DOHH2 (cell line): ENCODE measurements around the gene FAM114A2.

ENCODE experiments used
- H3F3A ChIP-seq: fragments of 200-600 bp; sonication (generic), shearing (Covaris generic); 2 replicates; pipeline ENCODE4 v1.6.0; 2016; ENCODE audit warnings: antibody characterized with exemption, mild to moderate bottlenecking; ENCODE audit not compliant: control insufficient read depth, insufficient read depth
- H3K27ac ChIP-seq: fragments of 200-600 bp; sonication (generic); 2 replicates; pipeline ENCODE4 v1.5.1; 2014; ENCODE audit warnings: low read depth, mild to moderate bottlenecking, low read length, moderate library complexity
- H3K27me3 ChIP-seq: fragments of 200-600 bp; sonication (generic); 2 replicates; pipeline ENCODE4 v1.6.1; 2014; ENCODE audit warnings: mild to moderate bottlenecking, low read length, mixed read lengths; ENCODE audit not compliant: control insufficient read depth
- H3K36me3 ChIP-seq: fragments of 200-600 bp; sonication (generic); 2 replicates; pipeline ENCODE4 v1.6.1; 2014; ENCODE audit warnings: mild to moderate bottlenecking, low read length, moderate library complexity, mixed read lengths; ENCODE audit not compliant: control insufficient read depth
- H3K4me1 ChIP-seq: fragments of 200-600 bp; sonication (generic); 2 replicates; pipeline ENCODE4 v1.6.1; 2014; ENCODE audit warnings: mild to moderate bottlenecking, low read length, mixed read lengths; ENCODE audit not compliant: control insufficient read depth
- H3K4me2 ChIP-seq: fragments of 200-600 bp; sonication (generic); 2 replicates; pipeline ENCODE4 v1.6.0; 2014; ENCODE audit warnings: mild to moderate bottlenecking, low read length, moderate library complexity
- H3K4me3 ChIP-seq: fragments of 200-600 bp; sonication (generic); 2 replicates; pipeline ENCODE4 v1.5.1; 2014; ENCODE audit warnings: mild to moderate bottlenecking, low read length, mixed read lengths
- H3K79me2 ChIP-seq: fragments of 200-600 bp; sonication (generic); 2 replicates; pipeline ENCODE4 v1.6.1; 2014; ENCODE audit warnings: mild to moderate bottlenecking, low read length, mixed read lengths; ENCODE audit not compliant: control insufficient read depth
- H3K9me2 ChIP-seq: fragments of 200-600 bp; sonication (generic); replicated peaks from 2 replicates; pipeline ENCODE4 v1.6.1; 2014; ENCODE audit warnings: mild to moderate bottlenecking, low read length, mixed read lengths; ENCODE audit not compliant: control insufficient read depth
- H3K9me3 ChIP-seq: fragments of 200-600 bp; sonication (generic); 2 replicates; pipeline ENCODE4 v1.6.1; 2014; ENCODE audit warnings: antibody characterized with exemption, low read length, mixed read lengths; ENCODE audit not compliant: control insufficient read depth, insufficient read depth
- H4K20me1 ChIP-seq: fragments of 200-600 bp; sonication (generic); 2 replicates; pipeline ENCODE4 v1.6.0; 2014; ENCODE audit warnings: low read depth, mild to moderate bottlenecking, antibody characterized with exemption, low read length, moderate library complexity; ENCODE audit not compliant: control insufficient read depth, insufficient read depth
- EZH2phosphoT487 ChIP-seq: fragments of 200-600 bp; sonication (generic); IDR thresholded peaks from 2 replicates; pipeline ENCODE4 v1.6.1; 2017; ENCODE audit warnings: borderline replicate concordance, mild to moderate bottlenecking, antibody characterized with exemption, low read length, moderate library complexity, mixed read lengths
- TF ChIP-seq, protein P1 (sequence below): fragments of 200-600 bp; sonication (generic); IDR thresholded peaks from one replicate; pipeline ENCODE4 v1.5.1; 2014; ENCODE audit warnings: antibody characterized with exemption, mild to moderate bottlenecking, low read depth, low read length; ENCODE audit not compliant: poor library complexity, severe bottlenecking

Gene FAM114A2

DNA sequence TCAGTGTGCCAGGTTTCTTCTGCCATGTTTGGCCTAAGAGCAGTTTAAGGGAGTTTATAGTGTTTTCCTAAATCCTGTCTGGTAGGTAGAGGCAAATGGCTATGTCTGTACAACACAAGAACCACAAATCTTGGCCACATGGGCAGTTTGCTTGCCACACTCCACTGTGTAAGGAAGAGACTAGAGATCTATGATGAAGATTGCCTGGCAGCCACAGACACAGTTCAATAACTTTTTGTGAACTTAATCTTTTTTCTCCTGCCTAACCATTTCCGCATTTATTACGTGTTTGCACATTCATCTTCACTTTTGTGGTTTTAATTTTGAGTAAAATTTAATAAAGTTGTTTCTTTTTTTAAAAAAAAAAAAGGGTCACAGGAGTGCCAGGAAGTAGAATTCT is 5.9 kb upstream of the FAM114A2 start:
- H3K27me3 ChIP-seq: no peaks in the 10 kb centered on the region
- no peaks in the 10 kb centered on the region for H3F3A ChIP-seq
- no peaks in the 10 kb centered on the region for H3K9me3 ChIP-seq
- peaks cover 21% of the 10 kb centered on the region for H3K4me1 ChIP-seq
- no peak overlapping the region for H3K4me2 ChIP-seq
- peaks cover 24% of the 10 kb centered on the region for H3K36me3 ChIP-seq
- no peaks in the 10 kb centered on the region for H3K9me2 ChIP-seq
- H3K79me2 ChIP-seq: peaks cover 59% of the 10 kb centered on the region
- peaks cover 3% of the 10 kb centered on the region; the same call in 1 of the 2 replicates for H4K20me1 ChIP-seq
- TF ChIP-seq EZH2phosphoT487: no peak
- TF ChIP-seq, protein P1, sequence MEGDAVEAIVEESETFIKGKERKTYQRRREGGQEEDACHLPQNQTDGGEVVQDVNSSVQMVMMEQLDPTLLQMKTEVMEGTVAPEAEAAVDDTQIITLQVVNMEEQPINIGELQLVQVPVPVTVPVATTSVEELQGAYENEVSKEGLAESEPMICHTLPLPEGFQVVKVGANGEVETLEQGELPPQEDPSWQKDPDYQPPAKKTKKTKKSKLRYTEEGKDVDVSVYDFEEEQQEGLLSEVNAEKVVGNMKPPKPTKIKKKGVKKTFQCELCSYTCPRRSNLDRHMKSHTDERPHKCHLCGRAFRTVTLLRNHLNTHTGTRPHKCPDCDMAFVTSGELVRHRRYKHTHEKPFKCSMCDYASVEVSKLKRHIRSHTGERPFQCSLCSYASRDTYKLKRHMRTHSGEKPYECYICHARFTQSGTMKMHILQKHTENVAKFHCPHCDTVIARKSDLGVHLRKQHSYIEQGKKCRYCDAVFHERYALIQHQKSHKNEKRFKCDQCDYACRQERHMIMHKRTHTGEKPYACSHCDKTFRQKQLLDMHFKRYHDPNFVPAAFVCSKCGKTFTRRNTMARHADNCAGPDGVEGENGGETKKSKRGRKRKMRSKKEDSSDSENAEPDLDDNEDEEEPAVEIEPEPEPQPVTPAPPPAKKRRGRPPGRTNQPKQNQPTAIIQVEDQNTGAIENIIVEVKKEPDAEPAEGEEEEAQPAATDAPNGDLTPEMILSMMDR: no peak
- no peak overlapping the region for H3K4me3 ChIP-seq
- H3K27ac ChIP-seq: no peak overlapping the region

DNA sequence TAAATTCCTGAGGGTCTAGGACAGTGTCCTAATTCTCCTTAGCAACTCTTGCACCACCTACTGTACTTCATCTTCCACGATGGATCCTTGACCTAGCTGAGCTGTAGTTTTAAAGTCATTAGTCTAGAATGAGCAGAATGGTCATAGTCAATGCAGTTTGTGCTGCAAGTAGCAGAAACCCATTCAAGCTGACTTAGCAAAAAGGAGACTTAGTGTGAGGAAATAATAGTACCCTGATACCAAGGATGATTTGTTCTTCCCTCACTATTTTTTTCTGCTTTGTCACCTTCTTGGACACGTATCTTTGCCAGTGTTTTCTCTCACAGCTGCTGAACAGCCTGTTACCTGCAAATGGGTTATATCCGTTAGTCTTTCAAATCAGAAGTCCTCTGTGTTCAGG is 5.4 kb upstream of the FAM114A2 start:
- H3K9me3 ChIP-seq: no peaks in the 10 kb centered on the region
- TF ChIP-seq, protein P1: no peak
- TF ChIP-seq EZH2phosphoT487: no peak
- no peak overlapping the region for H3K27ac ChIP-seq
- H3K27me3 ChIP-seq: no peaks in the 10 kb centered on the region
- peaks cover 64% of the 10 kb centered on the region for H3K79me2 ChIP-seq
- no peaks in the 10 kb centered on the region for H3K9me2 ChIP-seq
- no peaks in the 10 kb centered on the region for H3F3A ChIP-seq
- H3K4me2 ChIP-seq: no peak overlapping the region
- peaks cover 3% of the 10 kb centered on the region; the same call in 1 of the 2 replicates for H4K20me1 ChIP-seq
- H3K36me3 ChIP-seq: peaks cover 23% of the 10 kb centered on the region
- H3K4me1 ChIP-seq: peaks cover 23% of the 10 kb centered on the region
- H3K4me3 ChIP-seq: no peak overlapping the region

DNA sequence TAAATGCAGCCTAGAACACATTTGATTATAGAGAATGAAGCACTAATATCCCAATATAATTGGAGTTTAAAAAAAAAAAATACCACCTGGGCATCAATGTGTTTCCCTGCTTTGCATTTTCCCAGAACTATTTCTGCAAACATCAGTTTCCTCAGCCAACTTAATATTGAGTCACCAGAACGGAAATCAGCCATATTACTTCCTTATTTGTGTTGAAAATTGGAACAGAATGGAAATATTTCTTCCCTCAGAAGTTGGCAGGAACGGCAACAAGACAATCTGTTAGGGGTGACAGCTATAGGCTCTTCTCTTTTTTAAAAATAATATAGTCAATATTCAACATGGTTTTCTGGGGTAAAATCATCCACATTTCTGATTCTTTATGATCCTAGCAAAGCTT is 4.1 kb upstream of the FAM114A2 start:
- TF ChIP-seq EZH2phosphoT487: no peak
- TF ChIP-seq, protein P1: no peak
- peaks cover 68% of the 10 kb centered on the region for H3K79me2 ChIP-seq
- peaks cover 5% of the 10 kb centered on the region; the same call in 1 of the 2 replicates for H3F3A ChIP-seq
- no peaks in the 10 kb centered on the region for H3K27me3 ChIP-seq
- no peak overlapping the region for H3K4me3 ChIP-seq
- H3K9me3 ChIP-seq: no peaks in the 10 kb centered on the region
- peaks cover 23% of the 10 kb centered on the region for H3K4me1 ChIP-seq
- H3K27ac ChIP-seq: no peak overlapping the region
- no peaks in the 10 kb centered on the region for H3K9me2 ChIP-seq
- peaks cover 24% of the 10 kb centered on the region for H3K36me3 ChIP-seq
- H3K4me2 ChIP-seq: no peak overlapping the region
- H4K20me1 ChIP-seq: peaks cover 3% of the 10 kb centered on the region; the same call in 1 of the 2 replicates

DNA sequence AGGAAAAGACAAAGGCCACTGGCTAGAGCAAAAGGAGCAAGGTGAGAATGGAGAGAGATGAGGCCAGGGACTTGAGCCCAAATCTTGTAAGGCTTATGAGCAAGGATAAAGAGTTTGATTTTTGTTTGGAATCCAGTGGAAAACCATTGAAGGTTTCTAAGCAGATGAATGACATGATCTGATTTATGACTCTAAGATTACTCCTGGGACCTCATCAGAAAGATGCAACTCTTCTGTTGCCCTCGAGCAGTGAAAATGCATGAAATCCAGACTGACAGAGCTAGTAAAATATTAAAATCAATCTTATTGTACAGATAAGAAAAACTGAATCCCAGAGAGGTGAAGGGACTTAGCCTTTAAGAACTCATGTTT is 734 bp upstream of the FAM114A2 start:
- peaks cover 61% of the 10 kb centered on the region for H3K79me2 ChIP-seq
- H3F3A ChIP-seq: peaks cover 5% of the 10 kb centered on the region; the same call in 1 of the 2 replicates
- H3K4me2 ChIP-seq: peak overlapping the region; percentile 71
- no peak overlapping the region for H3K27ac ChIP-seq
- no peaks in the 10 kb centered on the region for H3K9me2 ChIP-seq
- TF ChIP-seq, protein P1: no peak
- no peak for TF ChIP-seq EZH2phosphoT487
- peaks cover 8% of the 10 kb centered on the region for H3K36me3 ChIP-seq
- H3K9me3 ChIP-seq: no peaks in the 10 kb centered on the region
- peak overlapping the region; percentile 95 for H3K4me3 ChIP-seq
- no peaks in the 10 kb centered on the region for H3K27me3 ChIP-seq
- no peaks in the 10 kb centered on the region for H4K20me1 ChIP-seq
- peaks cover 35% of the 10 kb centered on the region for H3K4me1 ChIP-seq
